ENCODE measurements around the gene PTOV1.
"Not testable (repeated sequence)": the region's sequence is repeated elsewhere in the genome, so short reads cannot be mapped to it uniquely, and the experiment has no call there.

The PTOV1 gene

GRCh38 chr19:49818649-49819370 lies 32.1 kb upstream of the PTOV1 start:
- DNase-seq: no peak

DNA sequence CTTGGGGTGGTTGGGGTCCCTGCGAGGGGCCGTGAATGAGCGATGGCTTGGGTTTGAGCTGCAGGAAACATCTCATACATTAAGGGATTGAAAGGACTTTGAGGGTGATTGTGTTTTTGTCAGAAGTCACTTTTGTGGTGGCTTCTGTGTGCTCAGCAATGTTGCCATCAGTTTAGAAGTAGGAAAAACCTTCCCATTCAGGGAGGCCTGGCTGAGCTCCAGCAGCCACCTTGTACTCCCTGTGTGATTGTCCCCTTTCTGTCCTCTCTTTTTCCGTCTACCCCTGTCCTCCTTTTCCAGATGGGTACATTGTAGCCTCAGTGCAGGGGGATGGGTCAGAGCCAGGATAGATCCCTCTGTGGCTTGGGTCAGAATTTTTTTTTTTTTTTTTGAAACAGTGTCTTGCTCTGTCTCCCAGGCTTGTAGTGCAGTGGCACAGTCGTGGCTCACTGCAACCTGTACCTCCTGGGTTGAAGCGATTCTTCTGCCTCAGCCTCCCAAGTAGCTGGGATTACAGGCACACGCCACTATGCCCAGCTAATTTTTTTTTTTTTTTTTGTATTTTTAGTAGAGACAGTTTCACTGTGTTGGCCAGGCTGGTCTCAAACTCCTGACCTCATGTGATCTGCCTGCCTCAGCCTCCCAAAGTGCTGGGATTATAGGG lies 31.4 kb upstream of the PTOV1 start:
- not testable (repeated sequence) for DNase-seq

- DNase-seq: no peak
Observed at GRCh38 chr19:49820125-49820524, 30.8 kb upstream of the PTOV1 start.

DNA sequence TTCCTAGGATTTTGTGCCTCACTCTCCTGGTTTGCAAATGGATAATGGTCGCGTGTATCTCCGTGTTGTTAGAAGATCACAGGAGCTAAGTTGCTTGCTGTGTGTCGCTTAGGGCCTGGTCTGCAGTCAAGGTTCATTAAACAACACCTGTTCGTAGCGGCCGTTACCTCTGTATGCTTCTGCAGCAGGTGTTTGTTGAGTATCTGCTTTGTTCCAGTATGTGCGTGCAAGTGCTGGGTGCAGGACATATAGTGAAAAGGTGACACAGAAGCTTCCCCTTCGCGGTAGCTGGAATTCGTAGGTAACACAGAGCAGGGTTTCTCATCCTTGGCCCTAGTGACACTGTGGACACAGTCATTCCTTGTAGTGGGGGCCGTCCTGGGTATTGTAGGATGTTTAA lies 27.5 kb upstream of the PTOV1 start:
- no peak for DNase-seq

DNA sequence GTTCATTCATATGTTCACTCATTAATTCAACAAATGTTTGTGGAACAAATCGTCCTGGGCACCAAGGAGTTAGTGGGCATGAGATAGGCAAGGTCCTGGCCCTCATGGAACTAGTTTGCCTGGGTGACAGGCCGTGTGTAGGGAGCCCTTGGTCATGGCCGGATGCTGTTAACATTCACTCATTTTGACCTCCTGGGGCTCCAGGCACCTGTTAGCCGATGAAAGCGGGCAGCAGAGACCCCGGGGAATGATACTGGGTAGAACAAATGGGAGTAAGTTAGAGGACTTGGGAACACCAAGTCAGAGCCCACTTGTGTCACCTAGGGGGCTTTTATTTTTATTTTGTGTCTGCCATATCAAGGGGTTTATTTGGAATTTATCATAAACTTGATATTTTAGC lies 26.3 kb upstream of the PTOV1 start:
- no peak for DNase-seq

DNA sequence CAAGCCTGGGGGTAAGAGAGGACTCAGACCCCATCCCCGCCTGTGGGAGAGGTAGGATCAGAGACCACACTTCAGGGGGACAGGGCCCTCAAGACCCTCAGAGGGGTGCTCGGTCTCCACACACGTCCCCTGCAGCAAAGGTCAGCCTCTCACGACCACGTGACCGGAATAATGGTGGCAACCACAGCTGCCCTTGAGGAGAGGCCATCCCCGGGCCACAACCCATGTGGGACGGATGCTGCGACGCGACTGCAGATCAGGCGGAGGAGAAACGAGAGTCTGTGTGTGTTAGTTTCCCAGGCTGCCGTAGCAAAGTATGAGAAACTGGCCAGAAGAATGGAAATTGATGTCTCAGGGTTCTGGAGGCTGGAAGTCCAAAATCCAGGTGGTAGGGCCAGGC lies 23.9 kb upstream of the PTOV1 start:
- no peak for DNase-seq

- DNase-seq: no peak
Observed at GRCh38 chr19:49829200-49829599, 21.8 kb upstream of the PTOV1 start.

DNA sequence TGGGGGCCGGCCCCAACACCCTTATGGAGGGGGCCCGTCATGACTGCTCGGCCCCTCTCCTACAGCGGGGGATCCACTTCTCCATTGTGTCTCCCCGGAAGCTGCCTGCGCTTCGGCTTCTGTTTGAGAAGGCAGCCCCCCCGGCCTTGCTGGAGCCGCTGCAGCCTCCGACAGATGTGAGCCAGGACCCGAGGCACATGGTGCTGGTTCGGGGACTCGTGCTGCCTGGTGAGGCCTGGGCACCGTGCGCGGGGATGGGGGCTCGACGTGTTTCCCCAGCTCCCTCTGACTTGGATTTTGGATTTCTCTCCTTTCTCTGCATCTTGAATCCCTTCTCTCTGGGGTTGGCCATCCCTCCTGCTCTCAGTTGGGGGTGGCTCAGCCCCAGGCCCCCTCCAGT lies 21.2 kb upstream of the PTOV1 start:
- DNase-seq: no peak

- DNase-seq: no peak
Observed at GRCh38 chr19:49830766-49831165, 20.2 kb upstream of the PTOV1 start.

- DNase-seq: no peak
Observed at GRCh38 chr19:49831592-49831991, 19.4 kb upstream of the PTOV1 start.

- DNase-seq: no peak
Observed at GRCh38 chr19:49832556-49832955, 18.4 kb upstream of the PTOV1 start.

GRCh38 chr19:49833599-49833998 lies 17.4 kb upstream of the PTOV1 start:
- DNase-seq: no peak

DNA sequence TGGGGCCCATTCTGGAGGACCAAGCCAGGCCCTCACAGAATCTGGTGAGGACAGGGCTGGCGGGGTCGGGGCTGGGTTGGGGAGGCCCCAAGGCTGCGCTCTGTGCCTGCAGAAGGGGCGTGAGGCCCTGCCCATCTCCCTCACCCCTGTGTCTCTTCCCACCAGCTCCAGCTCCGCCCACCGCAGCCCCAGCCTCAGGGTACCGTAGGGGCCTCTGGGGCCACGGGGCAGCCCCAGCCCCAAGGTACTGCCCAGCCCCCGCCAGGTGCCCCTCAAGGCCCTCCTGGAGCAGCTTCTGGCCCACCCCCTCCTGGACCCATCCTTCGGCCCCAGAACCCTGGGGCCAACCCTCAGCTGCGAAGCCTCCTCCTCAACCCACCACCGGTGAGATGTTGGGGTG lies 15.4 kb upstream of the PTOV1 start:
- no peak for DNase-seq

DNA sequence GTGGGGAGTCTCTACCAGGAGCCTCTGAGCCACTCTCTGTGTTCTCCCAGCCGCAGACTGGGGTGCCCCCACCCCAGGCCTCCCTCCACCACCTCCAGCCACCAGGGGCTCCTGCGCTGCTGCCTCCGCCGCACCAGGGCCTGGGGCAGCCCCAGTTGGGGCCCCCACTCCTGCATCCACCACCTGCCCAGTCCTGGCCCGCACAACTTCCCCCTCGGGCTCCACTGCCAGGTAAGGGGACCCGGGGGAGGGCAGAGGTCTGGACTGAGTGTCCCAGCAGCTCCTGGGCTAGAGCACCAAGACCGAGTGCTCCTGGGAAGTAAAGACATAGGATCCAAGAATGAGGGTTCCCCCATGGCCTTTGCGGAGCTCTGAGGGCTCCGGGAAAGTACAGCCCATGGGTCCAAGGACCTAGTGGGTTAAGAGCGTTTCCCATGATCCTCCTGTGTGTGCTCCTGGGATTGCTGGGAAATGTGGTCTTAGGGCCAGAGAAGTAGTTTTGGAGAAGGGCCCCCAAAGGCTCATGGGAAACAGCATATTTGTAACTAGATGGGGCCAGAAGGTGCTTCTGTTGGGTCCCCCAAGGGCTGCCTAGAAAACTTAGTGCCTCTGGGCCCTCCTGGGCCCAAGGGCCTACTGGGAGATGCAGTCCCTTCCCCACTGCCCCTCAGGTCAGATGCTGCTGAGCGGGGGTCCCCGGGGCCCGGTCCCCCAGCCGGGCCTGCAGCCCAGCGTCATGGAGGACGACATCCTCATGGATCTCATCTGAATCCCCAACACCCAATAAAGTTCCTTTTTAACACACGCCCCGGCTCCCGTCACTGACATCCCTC lies 14.6 kb upstream of the PTOV1 start:
- DNase-seq: no peak

- no peak for DNase-seq
Observed at GRCh38 chr19:49837009-49837310, 14.0 kb upstream of the PTOV1 start.

GRCh38 chr19:49837425-49837824 lies 13.5 kb upstream of the PTOV1 start:
- no peak for DNase-seq

DNA sequence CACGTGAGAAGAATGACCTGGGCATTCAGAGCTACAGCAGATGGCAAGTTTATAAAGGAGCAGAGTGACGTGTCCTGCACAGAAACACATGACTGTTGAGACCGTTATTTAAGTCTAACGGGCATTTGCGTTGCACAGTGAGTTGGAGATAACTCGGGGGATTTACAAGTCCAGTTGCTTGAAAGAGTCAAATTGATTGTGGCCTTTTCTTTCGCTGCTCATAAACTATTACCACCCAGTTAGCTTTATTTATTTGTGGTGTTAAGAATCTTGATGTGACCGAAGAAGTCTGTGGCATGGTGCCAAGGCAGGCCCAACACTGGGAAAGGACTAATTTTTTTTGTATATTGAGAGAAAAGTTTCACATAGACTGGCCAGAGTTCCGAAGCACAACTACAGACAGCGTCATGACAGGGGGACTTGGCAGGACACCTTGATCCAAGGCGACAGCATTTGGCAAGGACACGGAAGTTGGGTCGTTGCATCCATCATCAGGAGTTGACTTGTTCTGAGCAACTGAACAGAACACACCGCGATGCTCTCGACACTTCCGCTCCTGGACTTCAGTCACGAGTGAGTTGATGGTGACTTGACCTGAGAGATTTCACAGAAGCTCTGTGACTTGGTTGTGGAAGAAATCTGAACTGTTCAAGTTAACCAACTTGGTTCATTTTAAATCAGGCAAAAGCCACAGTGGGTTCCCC lies 11.9 kb upstream of the PTOV1 start:
- DNase-seq: no peak

GRCh38 chr19:49839713-49840112 lies 11.2 kb upstream of the PTOV1 start:
- DNase-seq: no peak

- DNase-seq: no peak
Observed at GRCh38 chr19:49840321-49840720, 10.6 kb upstream of the PTOV1 start.

GRCh38 chr19:49840736-49841249 lies 10.2 kb upstream of the PTOV1 start:
- no peak for DNase-seq

GRCh38 chr19:49843265-49843664 lies 7.7 kb upstream of the PTOV1 start:
- no peak for DNase-seq

GRCh38 chr19:49844138-49845095 lies 6.5 kb upstream of the PTOV1 start:
- DNase-seq: no peak

All from GOT3 (cell line).